Natural killer cell (primary cell): ENCODE results near the gene SERPINB10. TPM values are rescaled to one million over a fixed set of nuclear protein-coding genes. Genes with fewer than 3 reads are reported as not detected.

ENCODE experiments used
- ATAC-seq, 3 donors: fragments of 150-1000 bp in 2 of 3; fragments of 200-7000 bp in 1 of 3; cut with Tn5 transposase; 1 replicate in 1 of 3; 2 replicates in 2 of 3; pipeline ENCODE4 v1.10.0; 2021; ENCODE audit warnings: mild to moderate bottlenecking in 2 of 3, moderate library complexity in 2 of 3
- DNase-seq, 2 donors: peaks; one replicate each; pipeline versions ENCODE4 v3.0.0 to v3.0.0-alpha.2; 2013 to 2021; ENCODE audit warnings: mixed read lengths in 1 of 2
- H3K27ac ChIP-seq: one replicate; pipeline ENCODE4 v1.5.1; 2013; ENCODE audit warnings: mild to moderate bottlenecking, low read length
- H3K27me3 ChIP-seq: one replicate; pipeline ENCODE4 v1.6.1; 2013; ENCODE audit warnings: low read length; ENCODE audit not compliant: control insufficient read depth, insufficient read depth
- H3K36me3 ChIP-seq: one replicate; pipeline ENCODE4 v1.6.1; 2013; ENCODE audit warnings: low read length; ENCODE audit not compliant: control insufficient read depth, insufficient read depth
- H3K4me1 ChIP-seq: one replicate; pipeline ENCODE4 v1.6.1; 2013; ENCODE audit warnings: low read length; ENCODE audit not compliant: control insufficient read depth, insufficient read depth
- H3K4me3 ChIP-seq: one replicate; pipeline ENCODE4 v1.5.1; 2013; ENCODE audit warnings: low read length
- H3K9me3 ChIP-seq: one replicate; pipeline ENCODE4 v1.6.1; 2013; ENCODE audit warnings: low read length; ENCODE audit not compliant: control insufficient read depth, insufficient read depth
- H3K27ac Mint-ChIP-seq, 2 donors: one replicate each; pipeline ENCODE4 v1.8.0; 2022; ENCODE audit warnings: mild to moderate bottlenecking in 2 of 2, mixed read lengths in 2 of 2, moderate library complexity in 1 of 2
- H3K27me3 Mint-ChIP-seq, 2 donors: one replicate each; pipeline ENCODE4 v1.8.0; 2022; ENCODE audit warnings: low read depth in 2 of 2, mixed read lengths in 2 of 2
- H3K36me3 Mint-ChIP-seq: one replicate; pipeline ENCODE4 v1.8.0; 2022; ENCODE audit warnings: mixed read lengths
- H3K4me1 Mint-ChIP-seq, 2 donors: one replicate each; pipeline ENCODE4 v1.8.0; 2022; ENCODE audit warnings: mixed read lengths in 2 of 2
- H3K4me3 Mint-ChIP-seq: one replicate; pipeline ENCODE4 v1.8.0; 2022; ENCODE audit warnings: mild to moderate bottlenecking, moderate library complexity, mixed read lengths
- H3K9me3 Mint-ChIP-seq, 2 donors: one replicate each; pipeline ENCODE4 v1.8.0; 2022; ENCODE audit warnings: mixed read lengths in 2 of 2
- WGBS: methylation state at CpG from one replicate; pipeline ENCODE4 v1.1.7; 2013; ENCODE audit warnings: missing lambda C conversion rate; ENCODE audit not compliant: insufficient coverage; 5-methylcytosine and 5-hydroxymethylcytosine counted together
- intact Hi-C: fragments of 100-400 bp; cut with micrococcal nuclease; formaldehyde crosslinking; loops from one replicate; pipeline ENCODE4 v1.14.2; 2022
- total RNA-seq, 4 donors: library from RNA; stranded (reverse); fragments of 120-200 nt in 1 of 4; gene quantifications; one replicate each; pipeline versions ENCODE4 v1.2.3 to v1.2.4, GENCODE V29; 2013 to 2022
- TF ChIP-seq, protein P1 (sequence below): fragments of 200-600 bp; IDR thresholded peaks from one replicate; pipeline ENCODE4 v1.8.0; 2022; ENCODE audit warnings: antibody characterized with exemption

Gene SERPINB10
- total RNA-seq, 3 donors from 2014 or later (not counting 1 experiment from before 2014, with no cell fraction given): 0.43 TPM; not detected in 2

- intact Hi-C loops: no loop called here
- no peaks in the 10 kb centered on the region for H3K36me3 Mint-ChIP-seq
- Histone ChIP-seq H3K4me1 (peaks cover 6% of the 10 kb centered on the region), H3K36me3 (no peaks in the 10 kb centered on the region), H3K9me3 (no peaks in the 10 kb centered on the region), H3K27ac (no peak overlapping the region), H3K4me3 (no peak overlapping the region), H3K27me3 (peaks cover 7% of the 10 kb centered on the region)
- ATAC-seq (no peak), DNase-seq (no peak)
- TF ChIP-seq, protein P1, sequence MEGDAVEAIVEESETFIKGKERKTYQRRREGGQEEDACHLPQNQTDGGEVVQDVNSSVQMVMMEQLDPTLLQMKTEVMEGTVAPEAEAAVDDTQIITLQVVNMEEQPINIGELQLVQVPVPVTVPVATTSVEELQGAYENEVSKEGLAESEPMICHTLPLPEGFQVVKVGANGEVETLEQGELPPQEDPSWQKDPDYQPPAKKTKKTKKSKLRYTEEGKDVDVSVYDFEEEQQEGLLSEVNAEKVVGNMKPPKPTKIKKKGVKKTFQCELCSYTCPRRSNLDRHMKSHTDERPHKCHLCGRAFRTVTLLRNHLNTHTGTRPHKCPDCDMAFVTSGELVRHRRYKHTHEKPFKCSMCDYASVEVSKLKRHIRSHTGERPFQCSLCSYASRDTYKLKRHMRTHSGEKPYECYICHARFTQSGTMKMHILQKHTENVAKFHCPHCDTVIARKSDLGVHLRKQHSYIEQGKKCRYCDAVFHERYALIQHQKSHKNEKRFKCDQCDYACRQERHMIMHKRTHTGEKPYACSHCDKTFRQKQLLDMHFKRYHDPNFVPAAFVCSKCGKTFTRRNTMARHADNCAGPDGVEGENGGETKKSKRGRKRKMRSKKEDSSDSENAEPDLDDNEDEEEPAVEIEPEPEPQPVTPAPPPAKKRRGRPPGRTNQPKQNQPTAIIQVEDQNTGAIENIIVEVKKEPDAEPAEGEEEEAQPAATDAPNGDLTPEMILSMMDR: no peak
- no peak overlapping the region for H3K4me3 Mint-ChIP-seq
- WGBS: 49% methylated on average over 4 of the region's 5 CpGs
- peaks cover 0 to 3% of the 10 kb centered on the region in 2 donors for H3K9me3 Mint-ChIP-seq
- H3K27ac Mint-ChIP-seq: no peak overlapping the region
- H3K27me3 Mint-ChIP-seq: peaks cover 26 to 51% of the 10 kb centered on the region in 2 donors
- H3K4me1 Mint-ChIP-seq: peaks cover 0 to 9% of the 10 kb centered on the region in 2 donors
Measured at GRCh38 chr18:63953811-63954210, 46.1 kb downstream of the SERPINB10 start.

- no peak overlapping the region for H3K27ac ChIP-seq
- no peaks in the 10 kb centered on the region for H3K9me3 ChIP-seq
- ATAC-seq: no peak
- Mint-ChIP-seq H3K27me3 (peaks cover 22 to 48% of the 10 kb centered on the region in 2 donors), H3K4me1 (no peaks in the 10 kb centered on the region), H3K27ac (no peak overlapping the region), H3K9me3 (no peaks in the 10 kb centered on the region), H3K4me3 (no peak overlapping the region), H3K36me3 (no peaks in the 10 kb centered on the region)
- H3K4me3 ChIP-seq: no peak overlapping the region
- intact Hi-C loops: no loop called here
- H3K36me3 ChIP-seq: no peaks in the 10 kb centered on the region
- 57% methylated on average over 2 of the region's 4 CpGs for WGBS
- DNase-seq: no peak
- TF ChIP-seq, protein P1: no peak
- H3K4me1 ChIP-seq: no peaks in the 10 kb centered on the region
- H3K27me3 ChIP-seq: peaks cover 4% of the 10 kb centered on the region
Measured at GRCh38 chr18:63956755-63957154, 49.0 kb downstream of the SERPINB10 start.

- H3K36me3 ChIP-seq: no peaks in the 10 kb centered on the region
- no peaks in the 10 kb centered on the region for H3K9me3 ChIP-seq
- peaks cover 27 to 47% of the 10 kb centered on the region in 2 donors for H3K27me3 Mint-ChIP-seq
- TF ChIP-seq, protein P1: no peak
- H3K4me3 Mint-ChIP-seq: no peak overlapping the region
- H3K4me1 ChIP-seq: no peaks in the 10 kb centered on the region
- peaks cover 4% of the 10 kb centered on the region for H3K27me3 ChIP-seq
- no peak overlapping the region for H3K27ac Mint-ChIP-seq
- H3K4me3 ChIP-seq: no peak overlapping the region
- no peak for ATAC-seq
- H3K9me3 Mint-ChIP-seq: no peaks in the 10 kb centered on the region
- H3K4me1 Mint-ChIP-seq: no peaks in the 10 kb centered on the region
- no peak overlapping the region for H3K27ac ChIP-seq
- DNase-seq: no peak
- intact Hi-C loops: no loop called here
- H3K36me3 Mint-ChIP-seq: no peaks in the 10 kb centered on the region
- WGBS: no CpG with 5 or more reads among the region's 1 CpG
Measured at GRCh38 chr18:63960891-63961290, 53.1 kb downstream of the SERPINB10 start.

DNA sequence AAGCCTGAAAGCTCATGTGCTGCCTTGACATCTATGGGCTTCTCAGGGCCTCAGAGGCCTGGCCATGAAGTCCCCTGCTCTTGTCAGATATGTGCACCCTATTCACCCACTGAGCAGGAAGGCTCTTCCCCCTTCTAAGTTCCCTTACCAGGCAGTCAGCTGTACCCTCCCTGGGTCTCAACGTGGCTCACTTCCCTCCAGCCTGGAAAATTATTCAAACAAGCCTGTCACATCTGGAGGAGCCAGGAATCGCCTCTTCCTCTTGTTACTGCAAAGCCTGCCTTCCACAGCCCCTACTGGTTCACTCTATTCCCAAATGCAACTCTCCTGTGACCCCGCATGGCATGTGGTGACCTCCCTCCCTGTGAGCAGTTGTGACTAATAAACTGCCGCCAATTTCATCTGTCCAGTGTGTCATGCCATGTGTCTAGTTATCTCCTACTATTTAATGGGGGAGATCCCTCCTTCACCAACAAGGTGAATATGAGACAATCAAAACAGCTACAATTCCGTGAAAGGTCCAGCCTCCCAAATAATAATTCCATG, 53.8 kb downstream of the SERPINB10 start:
- ATAC-seq: no peak
- no peaks in the 10 kb centered on the region for H3K4me1 Mint-ChIP-seq
- WGBS: 70% methylated on average over 4 of the region's 5 CpGs
- Histone ChIP-seq H3K4me3 (no peak overlapping the region), H3K27me3 (peaks cover 4% of the 10 kb centered on the region), H3K27ac (no peak overlapping the region), H3K9me3 (no peaks in the 10 kb centered on the region), H3K4me1 (no peaks in the 10 kb centered on the region), H3K36me3 (no peaks in the 10 kb centered on the region)
- TF ChIP-seq, protein P1: no peak
- H3K27me3 Mint-ChIP-seq: peaks cover 26 to 41% of the 10 kb centered on the region in 2 donors
- H3K27ac Mint-ChIP-seq: no peak overlapping the region
- H3K9me3 Mint-ChIP-seq: no peaks in the 10 kb centered on the region
- DNase-seq: no peak
- H3K4me3 Mint-ChIP-seq: no peak overlapping the region
- intact Hi-C loops: no loop called here
- H3K36me3 Mint-ChIP-seq: no peaks in the 10 kb centered on the region
